ENCODE data around the gene TP63.

DNA sequence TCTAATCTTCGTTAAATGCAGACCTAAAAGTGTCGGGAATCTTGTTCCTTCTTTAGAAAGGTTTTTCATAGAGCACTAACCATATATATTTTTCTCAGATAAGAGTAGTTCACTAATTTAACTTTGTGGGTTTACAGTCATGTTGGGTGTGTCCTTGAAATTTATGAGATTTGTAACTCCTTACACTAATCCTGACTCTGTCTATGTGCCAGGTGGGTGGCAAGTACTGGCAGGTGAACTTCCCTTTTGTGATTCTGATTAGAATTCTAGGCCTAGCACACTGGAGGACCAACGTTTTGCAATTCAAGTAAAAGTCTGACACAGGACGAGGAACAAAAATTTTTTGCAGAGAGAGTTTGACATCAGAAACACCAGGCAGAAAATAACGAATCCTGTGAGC lies 269.4 kb downstream of the TP63 start:
- TF ChIP-seq, protein P1, sequence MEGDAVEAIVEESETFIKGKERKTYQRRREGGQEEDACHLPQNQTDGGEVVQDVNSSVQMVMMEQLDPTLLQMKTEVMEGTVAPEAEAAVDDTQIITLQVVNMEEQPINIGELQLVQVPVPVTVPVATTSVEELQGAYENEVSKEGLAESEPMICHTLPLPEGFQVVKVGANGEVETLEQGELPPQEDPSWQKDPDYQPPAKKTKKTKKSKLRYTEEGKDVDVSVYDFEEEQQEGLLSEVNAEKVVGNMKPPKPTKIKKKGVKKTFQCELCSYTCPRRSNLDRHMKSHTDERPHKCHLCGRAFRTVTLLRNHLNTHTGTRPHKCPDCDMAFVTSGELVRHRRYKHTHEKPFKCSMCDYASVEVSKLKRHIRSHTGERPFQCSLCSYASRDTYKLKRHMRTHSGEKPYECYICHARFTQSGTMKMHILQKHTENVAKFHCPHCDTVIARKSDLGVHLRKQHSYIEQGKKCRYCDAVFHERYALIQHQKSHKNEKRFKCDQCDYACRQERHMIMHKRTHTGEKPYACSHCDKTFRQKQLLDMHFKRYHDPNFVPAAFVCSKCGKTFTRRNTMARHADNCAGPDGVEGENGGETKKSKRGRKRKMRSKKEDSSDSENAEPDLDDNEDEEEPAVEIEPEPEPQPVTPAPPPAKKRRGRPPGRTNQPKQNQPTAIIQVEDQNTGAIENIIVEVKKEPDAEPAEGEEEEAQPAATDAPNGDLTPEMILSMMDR (IDR thresholded peaks at IDR 0.05), result no peak
- TF ChIP-seq POLR2A (IDR thresholded peaks at IDR 0.05), result no peak

All from uterus (tissue), 2 donors.